D721Med (cell line): Measurements from ENCODE around the gene OR51F1.
"Not testable (repeated sequence)": the region's sequence is repeated elsewhere in the genome, so short reads cannot be mapped to it uniquely, and the experiment has no call there.

Experiments
- DNase-seq: peaks from one replicate; pipeline ENCODE4 v3.0.0; 2011; ENCODE audit warnings: low spot score; ENCODE audit not compliant: insufficient read length
- FAIRE-seq: peaks from 2 replicates; lab custom pipeline; 2011; peaks lifted over from hg19 to GRCh38; lab: Jason Lieb, UNC
- CTCF ChIP-seq: IDR thresholded peaks from 2 replicates; pipeline ENCODE4 v1.5.1; 2012; ENCODE audit warnings: mild to moderate bottlenecking, control low read depth; ENCODE audit not compliant: insufficient read depth; ENCODE audit errors: missing control alignments

OR51F1 gene

GRCh38 chr11:4769838-4770237, at the start of gene OR51F1:
Gene OR51F1, minus strand, starts transcription at chr11:4769938. Its CDS starts 0 bp downstream, at chr11:4769938.
- TF ChIP-seq CTCF, result no peak
- no peak for DNase-seq
- no peak for FAIRE-seq

- no peak for TF ChIP-seq CTCF
- FAIRE-seq, result no peak
- no peak for DNase-seq
Measured at GRCh38 chr11:4809246-4809645, 39.5 kb upstream of the OR51F1 start.

GRCh38 chr11:4808476-4808875, 38.7 kb upstream of the OR51F1 start:
- no peak for DNase-seq
- no peak for FAIRE-seq
- no peak for TF ChIP-seq CTCF

GRCh38 chr11:4804280-4804679, 34.5 kb upstream of the OR51F1 start, which contains the start of gene OR52R1:
Gene OR52R1, minus strand, starts transcription at chr11:4804380. Its CDS starts 0 bp downstream, at chr11:4804380.
- FAIRE-seq, result no peak
- TF ChIP-seq CTCF, result no peak
- no peak for DNase-seq

- DNase-seq, FAIRE-seq: not testable (repeated sequence)
Measured at GRCh38 chr11:4801316-4801715, 31.6 kb upstream of the OR51F1 start.

GRCh38 chr11:4798427-4799183, 28.9 kb upstream of the OR51F1 start:
- no peak for TF ChIP-seq CTCF
- DNase-seq (no peak), FAIRE-seq (no peak)

GRCh38 chr11:4797206-4797605, 27.5 kb upstream of the OR51F1 start:
- no peak for DNase-seq
- TF ChIP-seq CTCF, result no peak
- no peak for FAIRE-seq

- no peak for FAIRE-seq
- TF ChIP-seq CTCF, result no peak
- DNase-seq, result no peak
Measured at GRCh38 chr11:4782454-4782853, 12.7 kb upstream of the OR51F1 start.
